DOHH2 (cell line): ENCODE results near the gene TLE2.

Source experiments
- CTCF ChIP-seq: fragments of 200-600 bp; sonication (generic); IDR thresholded peaks from one replicate; pipeline ENCODE4 v1.5.1; 2014; ENCODE audit warnings: antibody characterized with exemption, mild to moderate bottlenecking, low read depth, low read length; ENCODE audit not compliant: poor library complexity, severe bottlenecking
- EZH2phosphoT487 ChIP-seq: fragments of 200-600 bp; sonication (generic); IDR thresholded peaks from 2 replicates; pipeline ENCODE4 v1.6.1; 2017; ENCODE audit warnings: borderline replicate concordance, mild to moderate bottlenecking, antibody characterized with exemption, low read length, moderate library complexity, mixed read lengths

GRCh38 chr19:3066482-3067049, 37.5 kb upstream of the TLE2 start:
- TF ChIP-seq CTCF: no peak
- no peak for TF ChIP-seq EZH2phosphoT487
